WTC11 (cell line): ENCODE measurements around the gene FLT3. TPM values are rescaled to one million over a fixed set of nuclear protein-coding genes. Genes with fewer than 3 reads are reported as not detected.

ENCODE experiments used
- ATAC-seq: fragments of 200-7000 bp; cut with Tn5 transposase; 2 replicates; pipeline ENCODE4 v1.10.0; 2021; ENCODE audit warnings: mild to moderate bottlenecking, moderate library complexity
- CTCF ChIA-PET: fragments of 300-600 bp; sonication (Branson Sonifier 250); formaldehyde crosslinking; loops from one replicate; lab custom pipeline; 2021; ENCODE audit warnings: antibody characterized with exemption; lab: Charles Lee
- POLR2A ChIA-PET: fragments of 350-600 bp; sonication (Branson Sonifier 250); formaldehyde crosslinking; loops from one replicate; lab custom pipeline; 2021; ENCODE audit warnings: antibody characterized with exemption; lab: Charles Lee
- DNase-seq: peaks from one replicate; pipeline ENCODE4 v3.0.0; 2021; ENCODE audit warnings: low spot score
- H3K27ac Mint-ChIP-seq: 2 replicates; pipeline ENCODE4 v1.8.0; 2021; ENCODE audit warnings: mixed read lengths
- H3K27me3 Mint-ChIP-seq: 2 replicates; pipeline ENCODE4 v1.8.0; 2021; ENCODE audit warnings: low read depth, mild to moderate bottlenecking, moderate library complexity, mixed read lengths
- H3K36me3 Mint-ChIP-seq: 2 replicates; pipeline ENCODE4 v1.8.0; 2021; ENCODE audit warnings: mixed read lengths
- H3K4me1 Mint-ChIP-seq: 2 replicates; pipeline ENCODE4 v1.8.0; 2022; ENCODE audit warnings: mixed read lengths
- H3K4me3 Mint-ChIP-seq: 2 replicates; pipeline ENCODE4 v1.8.0; 2021; ENCODE audit warnings: mild to moderate bottlenecking, moderate library complexity, mixed read lengths
- H3K9me3 Mint-ChIP-seq: 2 replicates; pipeline ENCODE4 v1.8.0; 2021; ENCODE audit warnings: mixed read lengths
- CREB1 ChIP-seq: sonication (generic); formaldehyde crosslinking; IDR thresholded peaks from 2 replicates; pipeline ENCODE4 v1.8.0; 2023; ENCODE audit warnings: mild to moderate bottlenecking, missing genetic modification reagents
- ESRRA ChIP-seq: sonication (generic); formaldehyde crosslinking; IDR thresholded peaks from 2 replicates; pipeline ENCODE4 v1.8.1; 2022; ENCODE audit warnings: mild to moderate bottlenecking, missing genetic modification reagents, borderline replicate concordance
- FOXK1 ChIP-seq: sonication (generic); formaldehyde crosslinking; IDR thresholded peaks from 2 replicates; pipeline ENCODE4 v1.8.0; 2022; ENCODE audit warnings: mild to moderate bottlenecking, moderate library complexity, missing genetic modification reagents
- NR3C1 ChIP-seq: sonication (generic); formaldehyde crosslinking; conservative IDR thresholded peaks from 2 replicates; pipeline ENCODE4 v1.8.1; 2023; ENCODE audit warnings: low read depth, mild to moderate bottlenecking, missing genetic modification reagents
- OVOL2 ChIP-seq: fragments of 250-450 bp; sonication (Bioruptor Pico); IDR thresholded peaks from 2 replicates; pipeline ENCODE4 v1.9.0; 2021; ENCODE audit warnings: mild to moderate bottlenecking, borderline replicate concordance
- PRRX2 ChIP-seq: fragments of 250-450 bp; sonication (Bioruptor Pico); IDR thresholded peaks from 2 replicates; pipeline ENCODE4 v1.8.0; 2021; ENCODE audit warnings: mild to moderate bottlenecking
- RORB ChIP-seq: fragments of 250-450 bp; sonication (Bioruptor Pico); IDR thresholded peaks from 2 replicates; pipeline ENCODE4 v1.9.0; 2021; ENCODE audit warnings: mild to moderate bottlenecking
- TP53 ChIP-seq: sonication (generic); formaldehyde crosslinking; IDR thresholded peaks from 2 replicates; pipeline ENCODE4 v1.8.1; 2023; ENCODE audit warnings: mild to moderate bottlenecking, missing genetic modification reagents
- ZNF232 ChIP-seq: sonication (generic); formaldehyde crosslinking; IDR thresholded peaks from 2 replicates; pipeline ENCODE4 v1.8.0; 2022; ENCODE audit warnings: mild to moderate bottlenecking, missing genetic modification reagents
- total RNA-seq: library from RNA; stranded (reverse); gene quantifications from 3 replicates; pipeline ENCODE4 v1.2.3, GENCODE V29; 2021
- TF ChIP-seq, protein P1 (sequence below): fragments of 250-450 bp; sonication (Bioruptor Pico); IDR thresholded peaks from 2 replicates; pipeline ENCODE4 v1.9.0; 2021; ENCODE audit warnings: moderate library complexity, mild to moderate bottlenecking, inconsistent platforms, borderline replicate concordance
- TF ChIP-seq, protein P2 (sequence below): sonication (generic); formaldehyde crosslinking; IDR thresholded peaks from 2 replicates; pipeline ENCODE4 v1.8.0; 2022; ENCODE audit warnings: mild to moderate bottlenecking, missing genetic modification reagents
- TF ChIP-seq, protein P3 (sequence below): fragments of 250-450 bp; sonication (Bioruptor Pico); IDR thresholded peaks from 2 replicates; pipeline ENCODE4 v1.9.0; 2021; ENCODE audit warnings: mild to moderate bottlenecking
- TF ChIP-seq, protein P4 (sequence below): sonication (generic); formaldehyde crosslinking; IDR thresholded peaks from 2 replicates; pipeline ENCODE4 v1.8.0; 2023; ENCODE audit warnings: mild to moderate bottlenecking, missing genetic modification reagents
- TF ChIP-seq, protein P5 (sequence below): fragments of 250-450 bp; sonication (Bioruptor Pico); conservative IDR thresholded peaks from 2 replicates; pipeline ENCODE4 v1.9.0; 2021; ENCODE audit warnings: mild to moderate bottlenecking
- TF ChIP-seq, protein P6 (sequence below): fragments of 200-600 bp; IDR thresholded peaks from 2 replicates; pipeline ENCODE4 v1.8.0; 2022; ENCODE audit warnings: antibody characterized with exemption
- TF ChIP-seq, protein P7 (sequence below): sonication (generic); formaldehyde crosslinking; IDR thresholded peaks from 2 replicates; pipeline ENCODE4 v1.8.1; 2023; ENCODE audit warnings: mild to moderate bottlenecking, missing genetic modification reagents, moderate library complexity
- TF ChIP-seq, protein P8 (sequence below): sonication (generic); formaldehyde crosslinking; IDR thresholded peaks from 2 replicates; pipeline ENCODE4 v1.8.0; 2022; ENCODE audit warnings: mild to moderate bottlenecking, missing genetic modification reagents
- TF ChIP-seq, protein P9 (sequence below): sonication (generic); formaldehyde crosslinking; IDR thresholded peaks from 2 replicates; pipeline ENCODE4 v1.8.1; 2022; ENCODE audit warnings: missing genetic modification reagents, borderline replicate concordance

Gene FLT3
- total RNA-seq, 1 experiment from 2014 or later = 0.15 TPM

DNA sequence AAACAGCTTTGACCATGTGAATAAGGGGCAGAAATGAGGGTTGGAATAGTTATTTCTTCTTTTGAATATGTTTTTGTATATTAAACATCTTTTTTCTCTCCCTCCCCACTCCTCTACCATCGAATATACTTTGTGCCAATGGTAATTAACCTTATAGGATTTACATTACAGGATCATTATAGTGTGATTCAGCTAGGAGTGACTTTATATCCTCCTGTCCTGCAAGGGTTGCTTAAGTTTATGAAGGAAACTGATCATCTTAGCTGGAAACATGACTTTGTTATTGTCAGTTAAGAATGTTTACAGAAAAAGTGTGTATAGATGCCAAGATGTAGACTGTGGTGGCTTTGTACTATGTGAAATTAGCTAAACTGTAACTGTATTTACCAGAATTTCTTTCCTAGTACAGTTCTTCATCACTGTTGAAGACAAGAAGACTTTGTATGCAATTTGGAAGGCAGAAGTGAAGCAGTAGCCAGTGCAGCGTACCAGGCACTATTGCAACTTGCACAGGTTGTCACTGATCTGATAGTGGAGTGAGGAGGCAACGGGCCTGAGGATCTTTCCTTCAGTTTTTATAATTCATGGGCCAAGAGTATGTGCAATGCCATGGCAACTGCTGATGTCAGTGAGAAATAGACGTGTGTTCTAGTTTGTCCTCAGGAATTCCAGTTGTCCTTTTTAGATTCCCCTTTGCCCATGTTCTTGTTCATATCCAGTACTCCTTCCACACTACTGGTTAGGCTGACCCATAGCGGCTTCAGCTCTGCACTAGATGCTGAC lies 29.7 kb upstream of the FLT3 start:
- ATAC-seq (no peak), DNase-seq (no peak)
- ChIA-PET POLR2A (no interaction called here), CTCF (interaction anchor here (1.3 to 1.7 kb wide), 2 partner anchors 9 to 71 kb away, joined by 3 read pairs; no protein-coding TSS in a partner anchor)
- H3K4me1 Mint-ChIP-seq = no peaks in the 10 kb centered on the region
- no peaks in the 10 kb centered on the region for H3K9me3 Mint-ChIP-seq
- TF ChIP-seq, protein P1, sequence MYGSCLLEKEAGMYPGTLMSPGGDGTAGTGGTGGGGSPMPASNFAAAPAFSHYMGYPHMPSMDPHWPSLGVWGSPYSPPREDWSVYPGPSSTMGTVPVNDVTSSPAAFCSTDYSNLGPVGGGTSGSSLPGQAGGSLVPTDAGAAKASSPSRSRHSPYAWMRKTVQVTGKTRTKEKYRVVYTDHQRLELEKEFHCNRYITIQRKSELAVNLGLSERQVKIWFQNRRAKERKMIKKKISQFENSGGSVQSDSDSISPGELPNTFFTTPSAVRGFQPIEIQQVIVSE = no peak
- TF ChIP-seq, protein P2, sequence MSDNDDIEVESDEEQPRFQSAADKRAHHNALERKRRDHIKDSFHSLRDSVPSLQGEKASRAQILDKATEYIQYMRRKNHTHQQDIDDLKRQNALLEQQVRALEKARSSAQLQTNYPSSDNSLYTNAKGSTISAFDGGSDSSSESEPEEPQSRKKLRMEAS (CRISPR knock-in tag) = no peak
- no peak for TF ChIP-seq ESRRA (CRISPR knock-in tag)
- no peak for TF ChIP-seq FOXK1 (CRISPR knock-in tag)
- no peak for TF ChIP-seq ZNF232
- TF ChIP-seq PRRX2 = no peak
- TF ChIP-seq, protein P3, sequence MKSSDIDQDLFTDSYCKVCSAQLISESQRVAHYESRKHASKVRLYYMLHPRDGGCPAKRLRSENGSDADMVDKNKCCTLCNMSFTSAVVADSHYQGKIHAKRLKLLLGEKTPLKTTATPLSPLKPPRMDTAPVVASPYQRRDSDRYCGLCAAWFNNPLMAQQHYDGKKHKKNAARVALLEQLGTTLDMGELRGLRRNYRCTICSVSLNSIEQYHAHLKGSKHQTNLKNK = no peak
- TF ChIP-seq, protein P4, sequence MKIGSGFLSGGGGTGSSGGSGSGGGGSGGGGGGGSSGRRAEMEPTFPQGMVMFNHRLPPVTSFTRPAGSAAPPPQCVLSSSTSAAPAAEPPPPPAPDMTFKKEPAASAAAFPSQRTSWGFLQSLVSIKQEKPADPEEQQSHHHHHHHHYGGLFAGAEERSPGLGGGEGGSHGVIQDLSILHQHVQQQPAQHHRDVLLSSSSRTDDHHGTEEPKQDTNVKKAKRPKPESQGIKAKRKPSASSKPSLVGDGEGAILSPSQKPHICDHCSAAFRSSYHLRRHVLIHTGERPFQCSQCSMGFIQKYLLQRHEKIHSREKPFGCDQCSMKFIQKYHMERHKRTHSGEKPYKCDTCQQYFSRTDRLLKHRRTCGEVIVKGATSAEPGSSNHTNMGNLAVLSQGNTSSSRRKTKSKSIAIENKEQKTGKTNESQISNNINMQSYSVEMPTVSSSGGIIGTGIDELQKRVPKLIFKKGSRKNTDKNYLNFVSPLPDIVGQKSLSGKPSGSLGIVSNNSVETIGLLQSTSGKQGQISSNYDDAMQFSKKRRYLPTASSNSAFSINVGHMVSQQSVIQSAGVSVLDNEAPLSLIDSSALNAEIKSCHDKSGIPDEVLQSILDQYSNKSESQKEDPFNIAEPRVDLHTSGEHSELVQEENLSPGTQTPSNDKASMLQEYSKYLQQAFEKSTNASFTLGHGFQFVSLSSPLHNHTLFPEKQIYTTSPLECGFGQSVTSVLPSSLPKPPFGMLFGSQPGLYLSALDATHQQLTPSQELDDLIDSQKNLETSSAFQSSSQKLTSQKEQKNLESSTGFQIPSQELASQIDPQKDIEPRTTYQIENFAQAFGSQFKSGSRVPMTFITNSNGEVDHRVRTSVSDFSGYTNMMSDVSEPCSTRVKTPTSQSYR (CRISPR knock-in tag) = no peak
- H3K36me3 Mint-ChIP-seq = no peaks in the 10 kb centered on the region
- H3K27ac Mint-ChIP-seq = no peak overlapping the region
- no peaks in the 10 kb centered on the region for H3K27me3 Mint-ChIP-seq
- no peak overlapping the region for H3K4me3 Mint-ChIP-seq

DNA sequence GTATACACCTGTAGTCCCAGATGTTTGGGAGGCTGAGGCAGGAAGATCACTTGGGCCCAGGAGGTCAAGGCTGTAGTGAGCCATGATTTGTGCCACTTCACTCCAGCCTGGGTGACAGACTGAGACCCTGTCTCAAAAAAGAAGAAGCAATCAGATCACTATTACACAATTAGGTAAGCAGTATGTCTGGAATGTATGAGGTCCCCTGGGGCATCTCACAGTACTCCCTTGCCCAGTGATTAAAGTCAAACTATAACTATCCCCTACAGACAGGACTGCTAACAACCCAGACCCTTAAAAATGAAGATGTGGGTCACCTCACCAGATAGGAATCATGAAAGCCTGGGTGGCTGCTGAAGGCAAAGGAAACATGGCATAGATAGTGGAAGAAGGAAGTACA lies 28.6 kb upstream of the FLT3 start:
- ATAC-seq = no peak
- Mint-ChIP-seq H3K4me1 (no peaks in the 10 kb centered on the region), H3K36me3 (no peaks in the 10 kb centered on the region), H3K27ac (no peak overlapping the region), H3K9me3 (no peaks in the 10 kb centered on the region), H3K4me3 (no peak overlapping the region), H3K27me3 (no peaks in the 10 kb centered on the region)
- ChIA-PET CTCF (no interaction called here), POLR2A (no interaction called here)
- DNase-seq = no peak
- TF ChIP-seq RORB (CRISPR knock-in tag) (no peak), PRRX2 (no peak), CREB1 (CRISPR knock-in tag) (no peak), OVOL2 (CRISPR knock-in tag) (no peak), TP53 (CRISPR knock-in tag) (no peak), NR3C1 (CRISPR knock-in tag) (no peak)
- TF ChIP-seq, protein P5, sequence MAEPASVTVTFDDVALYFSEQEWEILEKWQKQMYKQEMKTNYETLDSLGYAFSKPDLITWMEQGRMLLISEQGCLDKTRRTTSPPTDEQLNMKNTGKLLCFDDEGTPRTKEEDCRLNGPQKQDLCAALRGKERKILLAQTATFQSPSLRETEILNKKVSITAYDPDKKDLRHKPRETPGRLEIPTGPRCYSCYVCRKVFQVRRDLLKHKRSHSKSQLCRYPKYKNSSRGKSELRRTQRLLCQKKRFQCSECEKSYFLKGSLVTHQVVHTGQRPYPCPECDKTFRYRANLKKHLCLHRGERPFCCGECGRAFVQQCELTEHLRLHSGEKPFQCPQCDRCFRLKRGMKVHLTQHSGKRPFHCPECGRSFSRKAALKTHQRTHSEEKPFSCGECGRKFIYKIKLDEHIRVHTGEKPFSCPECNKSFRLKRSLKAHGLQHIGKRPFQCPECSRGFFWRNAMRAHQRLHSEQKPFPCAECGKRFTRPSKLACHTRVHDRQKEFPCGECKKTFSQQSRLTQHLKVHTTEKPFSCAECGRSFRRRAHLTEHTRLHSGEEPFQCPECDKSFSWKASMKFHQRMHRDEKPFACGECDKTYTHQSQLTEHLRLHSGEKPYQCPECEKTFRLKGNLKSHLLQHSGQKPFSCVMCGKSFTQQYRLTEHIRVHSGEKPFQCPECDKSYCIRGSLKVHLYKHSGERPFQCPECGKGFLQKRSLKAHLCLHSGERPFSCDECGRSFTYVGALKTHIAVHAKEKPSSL = no peak
- TF ChIP-seq, protein P6, sequence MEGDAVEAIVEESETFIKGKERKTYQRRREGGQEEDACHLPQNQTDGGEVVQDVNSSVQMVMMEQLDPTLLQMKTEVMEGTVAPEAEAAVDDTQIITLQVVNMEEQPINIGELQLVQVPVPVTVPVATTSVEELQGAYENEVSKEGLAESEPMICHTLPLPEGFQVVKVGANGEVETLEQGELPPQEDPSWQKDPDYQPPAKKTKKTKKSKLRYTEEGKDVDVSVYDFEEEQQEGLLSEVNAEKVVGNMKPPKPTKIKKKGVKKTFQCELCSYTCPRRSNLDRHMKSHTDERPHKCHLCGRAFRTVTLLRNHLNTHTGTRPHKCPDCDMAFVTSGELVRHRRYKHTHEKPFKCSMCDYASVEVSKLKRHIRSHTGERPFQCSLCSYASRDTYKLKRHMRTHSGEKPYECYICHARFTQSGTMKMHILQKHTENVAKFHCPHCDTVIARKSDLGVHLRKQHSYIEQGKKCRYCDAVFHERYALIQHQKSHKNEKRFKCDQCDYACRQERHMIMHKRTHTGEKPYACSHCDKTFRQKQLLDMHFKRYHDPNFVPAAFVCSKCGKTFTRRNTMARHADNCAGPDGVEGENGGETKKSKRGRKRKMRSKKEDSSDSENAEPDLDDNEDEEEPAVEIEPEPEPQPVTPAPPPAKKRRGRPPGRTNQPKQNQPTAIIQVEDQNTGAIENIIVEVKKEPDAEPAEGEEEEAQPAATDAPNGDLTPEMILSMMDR = no peak
- TF ChIP-seq, protein P7, sequence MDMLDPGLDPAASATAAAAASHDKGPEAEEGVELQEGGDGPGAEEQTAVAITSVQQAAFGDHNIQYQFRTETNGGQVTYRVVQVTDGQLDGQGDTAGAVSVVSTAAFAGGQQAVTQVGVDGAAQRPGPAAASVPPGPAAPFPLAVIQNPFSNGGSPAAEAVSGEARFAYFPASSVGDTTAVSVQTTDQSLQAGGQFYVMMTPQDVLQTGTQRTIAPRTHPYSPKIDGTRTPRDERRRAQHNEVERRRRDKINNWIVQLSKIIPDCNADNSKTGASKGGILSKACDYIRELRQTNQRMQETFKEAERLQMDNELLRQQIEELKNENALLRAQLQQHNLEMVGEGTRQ = no peak
- TF ChIP-seq, protein P4 (CRISPR knock-in tag) = no peak
- TF ChIP-seq, protein P8, sequence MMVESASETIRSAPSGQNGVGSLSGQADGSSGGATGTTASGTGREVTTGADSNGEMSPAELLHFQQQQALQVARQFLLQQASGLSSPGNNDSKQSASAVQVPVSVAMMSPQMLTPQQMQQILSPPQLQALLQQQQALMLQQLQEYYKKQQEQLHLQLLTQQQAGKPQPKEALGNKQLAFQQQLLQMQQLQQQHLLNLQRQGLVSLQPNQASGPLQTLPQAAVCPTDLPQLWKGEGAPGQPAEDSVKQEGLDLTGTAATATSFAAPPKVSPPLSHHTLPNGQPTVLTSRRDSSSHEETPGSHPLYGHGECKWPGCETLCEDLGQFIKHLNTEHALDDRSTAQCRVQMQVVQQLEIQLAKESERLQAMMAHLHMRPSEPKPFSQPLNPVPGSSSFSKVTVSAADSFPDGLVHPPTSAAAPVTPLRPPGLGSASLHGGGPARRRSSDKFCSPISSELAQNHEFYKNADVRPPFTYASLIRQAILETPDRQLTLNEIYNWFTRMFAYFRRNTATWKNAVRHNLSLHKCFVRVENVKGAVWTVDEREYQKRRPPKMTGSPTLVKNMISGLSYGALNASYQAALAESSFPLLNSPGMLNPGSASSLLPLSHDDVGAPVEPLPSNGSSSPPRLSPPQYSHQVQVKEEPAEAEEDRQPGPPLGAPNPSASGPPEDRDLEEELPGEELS (CRISPR knock-in tag) = no peak
- TF ChIP-seq, protein P9, sequence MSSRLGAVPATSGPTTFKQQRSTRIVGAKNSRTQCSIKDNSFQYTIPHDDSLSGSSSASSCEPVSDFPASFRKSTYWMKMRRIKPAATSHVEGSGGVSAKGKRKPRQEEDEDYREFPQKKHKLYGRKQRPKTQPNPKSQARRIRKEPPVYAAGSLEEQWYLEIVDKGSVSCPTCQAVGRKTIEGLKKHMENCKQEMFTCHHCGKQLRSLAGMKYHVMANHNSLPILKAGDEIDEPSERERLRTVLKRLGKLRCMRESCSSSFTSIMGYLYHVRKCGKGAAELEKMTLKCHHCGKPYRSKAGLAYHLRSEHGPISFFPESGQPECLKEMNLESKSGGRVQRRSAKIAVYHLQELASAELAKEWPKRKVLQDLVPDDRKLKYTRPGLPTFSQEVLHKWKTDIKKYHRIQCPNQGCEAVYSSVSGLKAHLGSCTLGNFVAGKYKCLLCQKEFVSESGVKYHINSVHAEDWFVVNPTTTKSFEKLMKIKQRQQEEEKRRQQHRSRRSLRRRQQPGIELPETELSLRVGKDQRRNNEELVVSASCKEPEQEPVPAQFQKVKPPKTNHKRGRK = no peak
